Urothelium cell line (cell line): ENCODE results near the gene CRELD1.

Experiments
- DNase-seq: peaks from one replicate; pipeline ENCODE4 v3.0.0; 2011; ENCODE audit warnings: low spot score, mixed read lengths
- FAIRE-seq: peaks from 2 replicates; lab custom pipeline; 2011; peaks lifted over from hg19 to GRCh38; lab: Jason Lieb, UNC

CRELD1 gene

GRCh38 chr3:9903238-9903624 is 30.4 kb upstream of the CRELD1 start:
- no peak for FAIRE-seq
- DNase-seq, result no peak

GRCh38 chr3:9903904-9904303 is 29.7 kb upstream of the CRELD1 start:
- FAIRE-seq, result no peak

GRCh38 chr3:9906480-9906879 is 27.2 kb upstream of the CRELD1 start:
- DNase-seq (no peak), FAIRE-seq (no peak)

More at GRCh38 chr3:9903904-9904303, 29.7 kb upstream of the CRELD1 start:
- DNase-seq, result no peak

- no peak for DNase-seq
- no peak for FAIRE-seq
These were observed 25.3 kb upstream of the CRELD1 start for GRCh38 chr3:9908286-9908685.

GRCh38 chr3:9909221-9910013 is 24.2 kb upstream of the CRELD1 start:
- DNase-seq (no peak), FAIRE-seq (no peak)

GRCh38 chr3:9911863-9912262 is 21.8 kb upstream of the CRELD1 start:
- FAIRE-seq, result no peak
- no peak for DNase-seq

GRCh38 chr3:9912294-9912935 is 21.2 kb upstream of the CRELD1 start:
- DNase-seq, result no peak
- FAIRE-seq, result no peak

GRCh38 chr3:9913601-9914000 is 20.0 kb upstream of the CRELD1 start:
- FAIRE-seq (no peak), DNase-seq (no peak)

- DNase-seq, result no peak
- no peak for FAIRE-seq
These were observed 19.6 kb upstream of the CRELD1 start for GRCh38 chr3:9914011-9914410.

GRCh38 chr3:9914559-9915253 is 18.9 kb upstream of the CRELD1 start:
- FAIRE-seq (no peak), DNase-seq (no peak)

- FAIRE-seq (no peak), DNase-seq (peak; percentile 49)
These were observed 18.1 kb upstream of the CRELD1 start for GRCh38 chr3:9915254-9916141.

- no peak for FAIRE-seq
- DNase-seq, result no peak
These were observed 17.3 kb upstream of the CRELD1 start for GRCh38 chr3:9916346-9916733.

GRCh38 chr3:9916734-9917680 is 16.6 kb upstream of the CRELD1 start, which contains the start of gene IL17RC:
IL17RC (plus strand) TSS chr3:9917098; CDS start chr3:9917316, 218 bp downstream.
- DNase-seq (peak; percentile 93), FAIRE-seq (no peak)

- FAIRE-seq (no peak), DNase-seq (no peak)
These were observed 15.8 kb upstream of the CRELD1 start for GRCh38 chr3:9917820-9918219.

- FAIRE-seq, result no peak
- no peak for DNase-seq
These were observed 15.2 kb upstream of the CRELD1 start for GRCh38 chr3:9918261-9919038.

- DNase-seq, result no peak
These were observed 5.5 kb upstream of the CRELD1 start for GRCh38 chr3:9928158-9928557.

GRCh38 chr3:9930804-9931418 is 2.7 kb upstream of the CRELD1 start:
- DNase-seq (no peak), FAIRE-seq (no peak)

More at GRCh38 chr3:9928158-9928557, 5.5 kb upstream of the CRELD1 start:
- FAIRE-seq, result no peak

- no peak for DNase-seq
These were observed 1.1 kb upstream of the CRELD1 start for GRCh38 chr3:9932535-9932842.

More at GRCh38 chr3:9932535-9932842, 1.1 kb upstream of the CRELD1 start:
- FAIRE-seq, result no peak
